OCI-LY7 (cell line): ENCODE results near the gene ARHGEF25.

Experiments used
- EZH2phosphoT487 ChIP-seq: fragments of 200-600 bp; sonication (generic); IDR thresholded peaks from 2 replicates; pipeline ENCODE4 v1.6.1; 2018; ENCODE audit warnings: low read depth, borderline replicate concordance, mild to moderate bottlenecking, mixed run types, antibody characterized with exemption, low read length, moderate library complexity, mixed read lengths
- TF ChIP-seq, protein P1 (sequence below): fragments of 200-600 bp; sonication (generic); conservative IDR thresholded peaks from 2 replicates; pipeline ENCODE4 v1.5.1; 2014; ENCODE audit warnings: mild to moderate bottlenecking, antibody characterized with exemption, low read length, moderate library complexity, mixed read lengths

DNA sequence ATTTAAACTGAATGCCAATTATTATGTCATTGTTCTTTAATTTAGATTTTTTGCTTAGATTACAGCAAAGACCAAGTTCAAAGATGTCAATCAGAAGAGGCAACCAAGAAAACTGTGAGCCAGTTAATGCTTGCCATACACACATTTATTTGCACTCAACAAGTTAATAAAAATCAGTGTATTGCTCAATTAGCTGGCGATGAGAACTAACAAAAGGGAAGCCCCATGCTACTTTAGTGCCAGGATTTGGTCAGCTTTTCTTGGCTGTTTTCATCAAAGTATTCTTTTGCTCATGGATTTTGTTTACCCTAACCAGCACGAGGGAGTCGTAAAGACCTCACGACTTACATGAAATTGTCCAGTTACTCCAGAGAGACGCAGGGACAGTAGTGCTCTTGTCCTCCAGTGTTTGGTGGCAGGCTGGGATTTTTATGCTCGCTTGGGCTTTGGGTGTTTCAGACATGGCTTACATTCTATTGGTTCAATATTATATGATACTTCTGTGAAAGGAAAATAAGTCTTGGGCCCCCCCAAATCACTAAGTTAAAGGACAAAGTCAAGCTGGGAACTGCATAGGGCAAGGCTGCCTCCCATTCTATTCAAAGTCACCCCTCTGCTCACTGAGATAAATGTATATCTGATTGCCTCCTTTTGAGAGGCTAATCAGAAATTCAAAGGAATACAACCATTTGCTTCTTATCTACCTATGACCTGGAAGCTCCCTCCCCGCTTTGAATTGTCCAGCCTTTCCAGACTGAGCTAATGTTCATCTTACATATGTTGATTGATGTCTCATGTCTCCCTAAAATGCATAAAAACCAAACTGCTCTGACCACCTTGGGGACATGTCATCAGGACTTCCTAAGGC lies 29.2 kb downstream of the ARHGEF25 start:
- TF ChIP-seq, protein P1, sequence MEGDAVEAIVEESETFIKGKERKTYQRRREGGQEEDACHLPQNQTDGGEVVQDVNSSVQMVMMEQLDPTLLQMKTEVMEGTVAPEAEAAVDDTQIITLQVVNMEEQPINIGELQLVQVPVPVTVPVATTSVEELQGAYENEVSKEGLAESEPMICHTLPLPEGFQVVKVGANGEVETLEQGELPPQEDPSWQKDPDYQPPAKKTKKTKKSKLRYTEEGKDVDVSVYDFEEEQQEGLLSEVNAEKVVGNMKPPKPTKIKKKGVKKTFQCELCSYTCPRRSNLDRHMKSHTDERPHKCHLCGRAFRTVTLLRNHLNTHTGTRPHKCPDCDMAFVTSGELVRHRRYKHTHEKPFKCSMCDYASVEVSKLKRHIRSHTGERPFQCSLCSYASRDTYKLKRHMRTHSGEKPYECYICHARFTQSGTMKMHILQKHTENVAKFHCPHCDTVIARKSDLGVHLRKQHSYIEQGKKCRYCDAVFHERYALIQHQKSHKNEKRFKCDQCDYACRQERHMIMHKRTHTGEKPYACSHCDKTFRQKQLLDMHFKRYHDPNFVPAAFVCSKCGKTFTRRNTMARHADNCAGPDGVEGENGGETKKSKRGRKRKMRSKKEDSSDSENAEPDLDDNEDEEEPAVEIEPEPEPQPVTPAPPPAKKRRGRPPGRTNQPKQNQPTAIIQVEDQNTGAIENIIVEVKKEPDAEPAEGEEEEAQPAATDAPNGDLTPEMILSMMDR: no peak
- TF ChIP-seq EZH2phosphoT487: no peak
